Putamen (tissue), 1 donor: Measurements from ENCODE around the gene HNRNPD.
"Not testable (repeated sequence)": the region's sequence is repeated elsewhere in the genome, so short reads cannot be mapped to it uniquely, and the experiment has no call there.

ENCODE experiments used
- DNase-seq: peaks from one replicate; pipeline ENCODE4 v3.0.0-alpha.2; 2016; ENCODE audit warnings: low spot score

Gene HNRNPD

GRCh38 chr4:82372517-82373485 lies 990 bp downstream of the HNRNPD start:
- DNase-seq = peak; percentile 57

- no peak for DNase-seq
Measured at GRCh38 chr4:82371497-82371896, 2.3 kb downstream of the HNRNPD start.

DNA sequence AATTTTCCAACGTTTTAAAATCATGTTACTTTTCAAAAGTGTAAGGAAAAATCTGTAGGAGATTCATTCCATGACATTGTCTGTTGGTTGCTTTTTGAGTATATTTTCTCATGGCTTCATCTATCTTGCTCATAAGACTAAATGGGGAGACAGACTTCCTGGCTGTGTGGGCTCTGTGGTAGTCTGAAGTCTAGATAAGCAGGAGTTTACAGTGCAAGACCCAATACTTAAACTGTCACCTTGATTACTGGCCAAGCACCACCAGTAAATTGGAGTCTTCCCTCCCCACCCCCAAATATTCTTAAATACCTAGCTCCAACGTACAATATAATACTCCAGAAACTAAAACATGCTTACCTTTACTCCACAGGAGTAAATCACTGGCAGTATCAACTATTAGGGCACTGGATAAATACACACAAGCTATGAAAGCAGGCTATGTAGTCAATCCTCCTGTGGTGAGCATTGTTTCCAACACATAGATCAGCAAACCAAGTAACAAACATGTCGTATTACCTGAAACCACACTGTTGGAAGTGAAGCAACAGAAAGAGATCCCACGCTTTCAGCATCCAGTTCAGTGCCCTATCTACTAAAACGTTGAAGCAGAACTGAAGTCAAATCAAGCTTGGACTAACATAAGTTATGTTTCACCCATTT lies 6.2 kb downstream of the HNRNPD start:
- DNase-seq = no peak

DNA sequence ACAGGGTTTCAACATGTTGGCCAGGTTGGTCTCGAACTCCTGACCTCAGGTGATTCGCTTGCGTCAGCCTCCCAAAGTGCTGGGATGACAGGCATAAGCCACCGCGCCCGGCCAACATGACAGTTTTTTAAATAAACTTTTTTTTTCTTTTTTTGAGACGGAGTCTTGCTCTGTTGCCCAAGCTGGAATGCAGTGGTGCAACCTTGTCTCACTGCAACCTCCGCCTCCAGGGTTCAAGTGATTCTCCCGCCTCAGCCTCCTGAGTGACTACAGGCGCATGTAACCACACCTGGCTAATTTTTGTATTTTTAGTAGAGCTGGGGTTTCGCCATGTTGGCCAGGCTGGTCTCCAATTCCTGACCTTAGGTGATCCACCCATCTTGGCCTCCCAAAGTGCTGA lies 7.4 kb downstream of the HNRNPD start:
- not testable (repeated sequence) for DNase-seq

- DNase-seq = no peak
Measured at GRCh38 chr4:82363896-82364487, 9.8 kb downstream of the HNRNPD start.

- DNase-seq = no peak
Measured at GRCh38 chr4:82362565-82362964, 11.2 kb downstream of the HNRNPD start.

GRCh38 chr4:82360298-82361177 lies 13.3 kb downstream of the HNRNPD start:
- DNase-seq = no peak

DNA sequence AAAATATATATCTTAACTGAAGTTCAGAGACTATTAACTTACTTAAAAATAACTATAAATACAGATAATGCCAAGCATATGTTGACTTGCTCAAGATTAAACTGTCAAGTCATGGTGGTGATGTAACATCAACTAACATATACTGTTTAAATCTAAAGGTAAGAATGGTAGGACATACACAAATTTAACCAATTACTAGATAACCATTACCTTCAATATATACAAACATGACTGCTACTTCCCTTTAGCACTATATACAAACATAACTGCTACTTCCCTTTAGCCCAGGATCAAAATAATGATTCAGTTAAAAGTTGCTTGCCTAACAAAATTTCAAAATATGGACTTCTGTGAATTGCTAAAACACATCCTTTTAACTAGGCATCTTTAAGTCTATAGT lies 14.9 kb downstream of the HNRNPD start:
- no peak for DNase-seq

DNA sequence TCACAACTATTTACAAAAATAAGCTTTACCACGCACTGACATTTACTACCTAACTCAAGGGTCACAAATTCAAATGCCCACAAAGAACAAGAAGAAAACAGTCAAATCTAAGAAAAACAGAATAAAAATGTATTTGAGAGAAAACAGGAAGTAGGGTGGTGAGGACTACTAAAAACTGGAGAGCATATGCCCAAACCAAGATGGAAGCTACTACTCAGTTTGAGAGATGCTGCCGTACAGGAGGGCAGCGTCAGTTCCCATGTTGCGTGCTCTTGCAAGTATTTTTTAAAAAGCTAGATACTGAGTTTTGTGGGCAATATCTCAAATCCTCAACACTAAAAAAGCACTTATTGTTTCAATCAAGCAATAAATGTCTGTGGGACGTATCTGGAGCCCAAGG lies 16.2 kb downstream of the HNRNPD start:
- DNase-seq = no peak

DNA sequence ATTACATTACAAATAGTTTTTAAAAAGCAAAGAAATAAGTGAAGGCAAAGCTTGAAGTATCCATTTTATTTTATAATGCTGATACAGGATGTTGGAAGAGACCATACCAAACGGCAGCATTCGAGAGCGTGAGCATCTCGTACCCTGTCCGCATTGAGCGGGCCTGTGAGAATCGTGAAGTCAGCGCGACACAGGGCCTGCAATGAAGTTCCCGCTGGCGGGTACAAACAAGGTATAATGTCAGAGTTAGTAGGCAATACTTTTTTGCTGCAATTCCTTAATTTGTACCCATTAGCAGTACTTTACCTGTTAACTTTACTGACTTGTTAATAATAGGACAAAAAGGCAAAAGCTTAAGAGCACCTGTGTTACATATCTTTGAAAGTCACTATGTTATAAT lies 19.0 kb downstream of the HNRNPD start:
- DNase-seq = no peak

- no peak for DNase-seq
Measured at GRCh38 chr4:82352825-82353366, 20.9 kb downstream of the HNRNPD start.

GRCh38 chr4:82352118-82352824 lies 21.5 kb downstream of the HNRNPD start:
- no peak for DNase-seq

DNA sequence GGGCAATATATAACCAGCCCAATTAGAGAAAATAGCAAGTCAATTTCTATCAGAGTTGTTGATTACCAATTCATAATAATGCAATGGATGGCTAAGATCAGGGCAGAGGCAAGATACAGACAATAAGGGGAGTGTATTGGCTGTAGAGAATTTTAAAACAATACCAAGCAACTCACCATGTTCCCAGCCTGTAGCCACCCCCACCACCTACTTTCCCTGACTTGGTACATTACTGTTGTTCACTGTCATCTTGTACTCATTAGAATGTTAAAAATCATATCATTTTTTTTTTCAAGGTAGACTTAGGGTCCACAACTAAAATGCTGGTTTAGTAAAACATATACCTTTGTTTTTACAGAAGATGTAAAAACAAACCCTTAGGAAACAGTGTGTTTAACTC lies 27.7 kb downstream of the HNRNPD start:
- DNase-seq = no peak

GRCh38 chr4:82335043-82335442 lies 38.7 kb downstream of the HNRNPD start:
- DNase-seq = no peak

DNA sequence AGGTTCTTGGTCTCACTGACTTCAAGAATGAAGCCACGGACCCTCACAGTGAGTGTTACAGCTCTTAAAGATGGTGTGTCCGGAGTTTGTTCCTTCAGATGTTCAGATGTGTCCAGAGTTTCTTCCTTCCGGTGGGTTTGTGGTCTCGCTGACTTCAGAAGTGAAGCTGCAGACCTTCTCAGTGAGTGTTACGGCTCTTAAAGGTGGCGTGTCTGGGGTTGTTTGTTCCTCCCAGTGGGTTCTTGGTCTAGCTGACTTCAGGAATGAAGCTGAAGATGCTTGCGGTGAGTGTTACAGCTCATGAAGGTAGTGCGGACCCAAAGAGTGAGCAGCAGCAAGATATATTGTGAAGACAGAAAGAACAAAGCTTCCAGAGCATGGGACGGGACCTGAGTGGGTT lies 40.1 kb downstream of the HNRNPD start:
- DNase-seq = not testable (repeated sequence)

GRCh38 chr4:82331814-82332213 lies 42.0 kb downstream of the HNRNPD start:
- no peak for DNase-seq

GRCh38 chr4:82320351-82320750 lies 53.4 kb downstream of the HNRNPD start:
- DNase-seq = no peak

DNA sequence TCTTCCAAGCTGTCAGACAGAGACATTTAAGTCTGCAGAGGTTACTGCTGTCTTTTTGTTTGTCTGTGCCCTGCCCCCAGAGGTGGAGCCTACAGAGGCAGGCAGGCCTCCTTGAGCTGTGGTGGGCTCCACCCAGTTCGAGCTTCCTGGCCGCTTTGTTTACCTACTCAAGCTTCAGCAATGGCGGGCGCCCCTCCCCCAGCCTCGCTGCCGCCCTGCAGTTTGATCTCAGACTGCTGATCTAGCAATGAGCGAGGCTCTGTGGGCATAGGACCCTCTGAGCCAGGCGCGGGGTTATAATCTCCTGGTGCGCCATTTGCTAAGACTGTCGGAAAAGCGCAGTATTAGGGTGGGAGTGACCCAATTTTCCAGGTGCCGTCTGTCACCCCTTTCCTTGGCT lies 70.7 kb downstream of the HNRNPD start:
- DNase-seq = not testable (repeated sequence)
